HEK293 (cell line): ENCODE results near the gene MOB1B.
A peak's percentile ranks its signal among the peaks of the same experiment; 100 is the strongest.
"Not testable (repeated sequence)": the region's sequence is repeated elsewhere in the genome, so short reads cannot be mapped to it uniquely, and the experiment has no call there.

Experiments used
- CTCF ChIA-PET: fragments of 350-600 bp; formaldehyde crosslinking; extraction: SDS; loops from one replicate; lab custom pipeline; 2021; ENCODE audit warnings: antibody characterized with exemption; lab: Yijun Ruan, JAX
- POLR2A ChIA-PET: fragments of 300-600 bp; formaldehyde crosslinking; extraction: SDS; loops from one replicate; lab custom pipeline; 2020; ENCODE audit warnings: antibody characterized with exemption, inconsistent platforms; lab: Yijun Ruan, JAX
- H3K27ac ChIP-seq: fragments of 200-500 bp; sonication (Bioruptor generic); 2 replicates; pipeline ENCODE4 v1.5.1; 2014; ENCODE audit warnings: low read depth, low read length, control low read depth, inconsistent platforms; ENCODE audit errors: extremely low read depth
- H3K36me3 ChIP-seq, 2 experiments: fragments of 200-500 bp in 1 of 2; sonication (Bioruptor generic) in 1 of 2; 1 replicate in 1 of 2; 2 replicates in 1 of 2; pipeline ENCODE4 v1.5.1; 2014 to 2017; ENCODE audit warnings: inconsistent platforms in 2 of 2, low read length in 2 of 2; ENCODE audit not compliant: control insufficient read depth in 2 of 2, insufficient read depth in 1 of 2
- H3K4me1 ChIP-seq: fragments of 200-500 bp; sonication (Bioruptor generic); 2 replicates; pipeline ENCODE4 v1.5.1; 2014; ENCODE audit warnings: mild to moderate bottlenecking, low read length, inconsistent platforms; ENCODE audit not compliant: control insufficient read depth, insufficient read depth
- H3K4me3 ChIP-seq: 2 replicates; pipeline ENCODE4 v1.5.1; 2011; ENCODE audit warnings: low read depth, mild to moderate bottlenecking, control low read depth, low read length, moderate library complexity
- H3K9me3 ChIP-seq: fragments of 200-500 bp; sonication (Bioruptor generic); 2 replicates; pipeline ENCODE4 v1.5.1; 2014; ENCODE audit warnings: low read depth, low read length, inconsistent platforms; ENCODE audit not compliant: control insufficient read depth, insufficient read depth
- GLI4 ChIP-seq: fragments of 450-650 bp; formaldehyde crosslinking; IDR thresholded peaks from 2 replicates; pipeline ENCODE4 v1.5.1; 2016; ENCODE audit warnings: missing biosample characterization, missing genetic modification characterization
- GLIS2 ChIP-seq: fragments of 450-650 bp; formaldehyde crosslinking; IDR thresholded peaks from 2 replicates; pipeline ENCODE4 v1.5.1; 2016; ENCODE audit warnings: missing biosample characterization, missing genetic modification characterization
- KLF10 ChIP-seq: fragments of 450-650 bp; IDR thresholded peaks from 2 replicates; pipeline ENCODE4 v1.5.1; 2018; ENCODE audit warnings: missing biosample characterization, mild to moderate bottlenecking, missing genetic modification characterization
- KLF7 ChIP-seq: fragments of 450-650 bp; formaldehyde crosslinking; IDR thresholded peaks from 2 replicates; pipeline ENCODE4 v1.5.1; 2016; ENCODE audit warnings: missing biosample characterization, missing genetic modification characterization, borderline replicate concordance
- PRDM1 ChIP-seq: fragments of 450-650 bp; formaldehyde crosslinking; IDR thresholded peaks from 2 replicates; pipeline ENCODE4; 2016; ENCODE audit warnings: missing biosample characterization, missing genetic modification characterization
- REPIN1 ChIP-seq: fragments of 450-650 bp; formaldehyde crosslinking; IDR thresholded peaks from 2 replicates; pipeline ENCODE4 v1.5.1; 2017; ENCODE audit warnings: missing biosample characterization, missing genetic modification characterization, low read depth
- ZBTB44 ChIP-seq: fragments of 450-650 bp; IDR thresholded peaks from 2 replicates; pipeline ENCODE4 v1.5.1; 2018; ENCODE audit warnings: missing biosample characterization, mild to moderate bottlenecking, missing genetic modification characterization
- ZBTB8A ChIP-seq: fragments of 450-650 bp; formaldehyde crosslinking; IDR thresholded peaks from 2 replicates; pipeline ENCODE4 v1.5.1; 2016; ENCODE audit warnings: missing biosample characterization, missing genetic modification characterization
- ZEB2 ChIP-seq: fragments of 450-650 bp; formaldehyde crosslinking; IDR thresholded peaks from 2 replicates; pipeline ENCODE4 v1.5.1; 2016; ENCODE audit warnings: missing biosample characterization, missing genetic modification characterization
- ZNF10 ChIP-seq: fragments of 450-650 bp; formaldehyde crosslinking; IDR thresholded peaks from 2 replicates; pipeline ENCODE4 v1.5.1; 2017; ENCODE audit warnings: missing biosample characterization, missing genetic modification characterization
- ZNF23 ChIP-seq: fragments of 450-650 bp; formaldehyde crosslinking; IDR thresholded peaks from 2 replicates; pipeline ENCODE4 v1.5.1; 2016; ENCODE audit warnings: missing biosample characterization, missing genetic modification characterization, borderline replicate concordance
- ZNF558 ChIP-seq: fragments of 450-650 bp; formaldehyde crosslinking; IDR thresholded peaks from 2 replicates; pipeline ENCODE4 v1.5.1; 2016; ENCODE audit warnings: missing biosample characterization, missing genetic modification characterization
- ZNF560 ChIP-seq: fragments of 450-650 bp; formaldehyde crosslinking; IDR thresholded peaks from 2 replicates; pipeline ENCODE4 v1.5.1; 2017; ENCODE audit warnings: missing biosample characterization, missing genetic modification characterization, borderline replicate concordance
- ZNF580 ChIP-seq: fragments of 450-650 bp; formaldehyde crosslinking; IDR thresholded peaks from 2 replicates; pipeline ENCODE4 v1.5.1; 2016; ENCODE audit warnings: missing biosample characterization, missing genetic modification characterization
- ZNF596 ChIP-seq: fragments of 450-650 bp; IDR thresholded peaks from 2 replicates; pipeline ENCODE4 v1.5.0; 2018; ENCODE audit warnings: missing biosample characterization, mild to moderate bottlenecking, missing genetic modification characterization, moderate library complexity
- TF ChIP-seq, protein P1 (sequence below): fragments of 450-650 bp; formaldehyde crosslinking; IDR thresholded peaks from 2 replicates; pipeline ENCODE4 v1.5.1; 2016; ENCODE audit warnings: missing biosample characterization, missing genetic modification characterization

MOB1B gene

DNA sequence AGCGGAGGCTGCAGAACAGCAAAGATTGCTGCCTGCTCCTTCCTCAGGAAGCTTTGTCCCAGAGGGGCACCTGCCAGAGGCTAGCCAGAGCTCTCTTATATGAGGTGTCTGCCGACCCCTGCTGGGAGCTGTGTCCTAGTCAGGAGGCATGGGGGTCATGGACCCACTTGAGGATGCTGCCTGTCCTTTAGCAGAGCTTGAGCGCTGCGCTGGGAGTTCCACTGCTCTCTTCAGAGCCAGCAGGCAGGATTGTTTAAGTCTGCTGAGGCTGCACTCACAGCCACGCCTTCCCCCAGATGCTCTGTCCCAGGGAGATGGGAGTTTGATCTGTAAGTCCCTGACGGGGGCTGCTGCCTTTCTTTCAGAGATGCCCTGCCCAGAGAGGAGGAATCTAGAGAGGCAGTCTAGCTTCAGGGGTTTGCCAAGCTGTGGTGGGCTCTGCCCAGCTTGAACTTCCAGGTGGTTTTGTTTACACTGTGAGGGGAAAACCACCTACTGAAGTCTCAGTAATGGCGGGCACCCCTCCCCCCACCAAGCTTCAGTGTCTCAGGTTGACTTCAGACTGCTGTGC, 102.2 kb downstream of the MOB1B start:
- no peak for TF ChIP-seq ZNF10
- TF ChIP-seq GLI4 (tag by site-specific recombination): no peak
- no peak for TF ChIP-seq ZNF558 (tag by site-specific recombination)
- no peak for TF ChIP-seq ZNF23 (tag by site-specific recombination)
- TF ChIP-seq KLF7 (tag by site-specific recombination): no peak
- TF ChIP-seq ZNF580 (tag by site-specific recombination): no peak
- no peak for TF ChIP-seq GLIS2 (tag by site-specific recombination)
- no peak for TF ChIP-seq ZBTB8A (tag by site-specific recombination)
- no peak for TF ChIP-seq ZNF560
- TF ChIP-seq ZBTB44: no peak
- no peak for TF ChIP-seq ZNF596 (tag by site-specific recombination)
- no peak for TF ChIP-seq KLF10
- TF ChIP-seq, protein P1, sequence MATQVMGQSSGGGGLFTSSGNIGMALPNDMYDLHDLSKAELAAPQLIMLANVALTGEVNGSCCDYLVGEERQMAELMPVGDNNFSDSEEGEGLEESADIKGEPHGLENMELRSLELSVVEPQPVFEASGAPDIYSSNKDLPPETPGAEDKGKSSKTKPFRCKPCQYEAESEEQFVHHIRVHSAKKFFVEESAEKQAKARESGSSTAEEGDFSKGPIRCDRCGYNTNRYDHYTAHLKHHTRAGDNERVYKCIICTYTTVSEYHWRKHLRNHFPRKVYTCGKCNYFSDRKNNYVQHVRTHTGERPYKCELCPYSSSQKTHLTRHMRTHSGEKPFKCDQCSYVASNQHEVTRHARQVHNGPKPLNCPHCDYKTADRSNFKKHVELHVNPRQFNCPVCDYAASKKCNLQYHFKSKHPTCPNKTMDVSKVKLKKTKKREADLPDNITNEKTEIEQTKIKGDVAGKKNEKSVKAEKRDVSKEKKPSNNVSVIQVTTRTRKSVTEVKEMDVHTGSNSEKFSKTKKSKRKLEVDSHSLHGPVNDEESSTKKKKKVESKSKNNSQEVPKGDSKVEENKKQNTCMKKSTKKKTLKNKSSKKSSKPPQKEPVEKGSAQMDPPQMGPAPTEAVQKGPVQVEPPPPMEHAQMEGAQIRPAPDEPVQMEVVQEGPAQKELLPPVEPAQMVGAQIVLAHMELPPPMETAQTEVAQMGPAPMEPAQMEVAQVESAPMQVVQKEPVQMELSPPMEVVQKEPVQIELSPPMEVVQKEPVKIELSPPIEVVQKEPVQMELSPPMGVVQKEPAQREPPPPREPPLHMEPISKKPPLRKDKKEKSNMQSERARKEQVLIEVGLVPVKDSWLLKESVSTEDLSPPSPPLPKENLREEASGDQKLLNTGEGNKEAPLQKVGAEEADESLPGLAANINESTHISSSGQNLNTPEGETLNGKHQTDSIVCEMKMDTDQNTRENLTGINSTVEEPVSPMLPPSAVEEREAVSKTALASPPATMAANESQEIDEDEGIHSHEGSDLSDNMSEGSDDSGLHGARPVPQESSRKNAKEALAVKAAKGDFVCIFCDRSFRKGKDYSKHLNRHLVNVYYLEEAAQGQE (tag by site-specific recombination): no peak
- no peak for TF ChIP-seq REPIN1 (tag by site-specific recombination)
- Histone ChIP-seq H3K36me3 (peaks cover 0 to 3% of the 10 kb centered on the region in 2 experiments; a peak in 2 of 3 replicates), H3K9me3 (no peaks in the 10 kb centered on the region), H3K27ac (no peak overlapping the region), H3K4me1 (0 out of 2 replicates have a peak, but pooled peaks cover 3% of the 10 kb centered on the region), H3K4me3 (no peak overlapping the region)
- POLR2A ChIA-PET: interaction anchor here (0.5 kb wide), 1 partner anchor 159 kb away, joined by 3 read pairs; no protein-coding TSS in a partner anchor
- CTCF ChIA-PET: interaction anchor here (0.7 kb wide), 3 partner anchors 119 to 637 kb away, joined by 3 read pairs; no protein-coding TSS in a partner anchor

GRCh38 chr4:71005025-71005424, 102.9 kb downstream of the MOB1B start:
- CTCF ChIA-PET: interaction anchor here (0.7 kb wide), 1 partner anchor 207 kb away, joined by 3 read pairs; no protein-coding TSS in a partner anchor
- H3K4me1 ChIP-seq, POLR2A ChIA-PET, H3K4me3 ChIP-seq, H3K9me3 ChIP-seq, H3K27ac ChIP-seq, H3K36me3 ChIP-seq: not testable (repeated sequence)

- no peak for TF ChIP-seq ZEB2 (tag by site-specific recombination)
- peak; percentile 92 for TF ChIP-seq PRDM1 (tag by site-specific recombination)
- 0 out of 2 replicates have a peak, but pooled peaks cover 3% of the 10 kb centered on the region for H3K4me1 ChIP-seq
- ChIA-PET POLR2A (no interaction called here), CTCF (no interaction called here)
- no peak overlapping the region for H3K4me3 ChIP-seq
- H3K36me3 ChIP-seq: no peaks in the 10 kb centered on the region; a peak in 1 of 3 replicates
- H3K9me3 ChIP-seq: no peaks in the 10 kb centered on the region
- no peak overlapping the region for H3K27ac ChIP-seq
Measured at GRCh38 chr4:71006203-71006907, 104.2 kb downstream of the MOB1B start.
